HepG2 (cell line): ENCODE measurements around the gene KBTBD13. TPM values are rescaled to one million over a fixed set of nuclear protein-coding genes. Genes with fewer than 3 reads are reported as not detected.

Source experiments
- ATAC-seq: fragments of 200-7000 bp; cut with Tn5 transposase; 3 replicates; pipeline ENCODE4 v1.9.1; 2020; ENCODE audit warnings: mild to moderate bottlenecking, moderate library complexity
- BruUV-seq: library from RNA; stranded (reverse); fragments of 400-500 nt; replicated peaks from 2 replicates; lab custom pipeline; 2021; lab: Mats Ljungman, UMichigan
- CTCF ChIA-PET: fragments of 300-600 bp; formaldehyde crosslinking; extraction: SDS; loops from one replicate; lab custom pipeline; 2021; ENCODE audit warnings: low total read pairs, inconsistent platforms, low intra/inter-chr PET ratio; lab: Yijun Ruan, JAX
- POLR2A ChIA-PET: fragments of 350-600 bp; sonication (Branson Sonifier 250); formaldehyde crosslinking; loops from one replicate; lab custom pipeline; 2020; ENCODE audit warnings: antibody characterized with exemption, inconsistent platforms; lab: Yijun Ruan, JAX
- DNase-seq: peaks from one replicate; pipeline ENCODE4 v3.0.0-alpha.2; 2015; ENCODE audit warnings: low spot score
- FAIRE-seq: peaks from 3 replicates; lab custom pipeline; 2011; peaks lifted over from hg19 to GRCh38; lab: Jason Lieb, UNC
- H2AFZ ChIP-seq: one replicate; pipeline ENCODE4 v1.6.1; 2011; ENCODE audit warnings: low read length, inconsistent platforms
- H3K27ac ChIP-seq: fragments of 300-600 bp; 3 replicates; pipeline ENCODE4 v1.8.0; 2011; ENCODE audit warnings: mixed run types, mild to moderate bottlenecking, mixed read lengths, low read length, inconsistent platforms; ENCODE audit not compliant: insufficient read depth; ENCODE audit errors: extremely low read length
- H3K27me3 ChIP-seq, 2 experiments: fragments of 200-600 bp in 1 of 2; 2 replicates in 1 of 2; 3 replicates in 1 of 2; pipeline versions ENCODE4 v1.6.0 to v1.8.0; 2011; ENCODE audit warnings: low read length in 2 of 2, mild to moderate bottlenecking in 2 of 2, moderate library complexity in 2 of 2, inconsistent platforms in 1 of 2; ENCODE audit not compliant: insufficient read depth in 2 of 2, control insufficient read depth in 1 of 2
- H3K36me3 ChIP-seq, 2 experiments: fragments of 200-600 bp in 1 of 2; replicated peaks in 1 of 2; 2 replicates in 1 of 2; 3 replicates in 1 of 2; pipeline versions ENCODE4 v1.5.1 to v1.8.0; 2011; ENCODE audit warnings: low read length in 2 of 2, inconsistent platforms in 1 of 2; ENCODE audit not compliant: insufficient read depth in 2 of 2, control insufficient read depth in 1 of 2
- H3K4me1 ChIP-seq: 2 replicates; pipeline ENCODE4 v1.5.1; 2012; ENCODE audit warnings: low read length, inconsistent platforms; ENCODE audit not compliant: insufficient read depth
- H3K4me2 ChIP-seq: 2 replicates; pipeline ENCODE4 v1.6.0; 2011; ENCODE audit warnings: low read depth, low read length, inconsistent platforms
- H3K4me3 ChIP-seq, 3 experiments: fragments of 200-600 bp in 1 of 3; sonication (generic), shearing (Covaris generic) in 1 of 3; replicated peaks in 1 of 3; 2 replicates each; pipeline ENCODE4 v1.5.1; 2011 to 2016; ENCODE audit warnings: low read length in 3 of 3, inconsistent platforms in 2 of 3, low read depth in 2 of 3, mild to moderate bottlenecking in 2 of 3, control low read depth in 1 of 3, mixed read lengths in 1 of 3; ENCODE audit not compliant: insufficient read depth in 1 of 3
- H3K79me2 ChIP-seq: one replicate; pipeline ENCODE4 v1.6.1; 2011; ENCODE audit warnings: low read length, inconsistent platforms; ENCODE audit not compliant: insufficient read depth
- H3K9ac ChIP-seq: 2 replicates; pipeline ENCODE4 v1.6.0; 2011; ENCODE audit warnings: mild to moderate bottlenecking, low read depth, low read length, inconsistent platforms; ENCODE audit not compliant: insufficient read depth
- H3K9me3 ChIP-seq: 2 replicates; pipeline ENCODE4 v1.5.1; 2012; ENCODE audit warnings: mild to moderate bottlenecking, low read length
- H4K20me1 ChIP-seq: 2 replicates; pipeline ENCODE4 v1.6.0; 2011; ENCODE audit warnings: inconsistent platforms, mild to moderate bottlenecking, low read length, moderate library complexity; ENCODE audit not compliant: insufficient read depth
- AGO1 ChIP-seq: fragments of 200-400 bp; formaldehyde crosslinking; IDR thresholded peaks from 2 replicates; pipeline ENCODE4 v1.6.1; 2017; ENCODE audit warnings: mild to moderate bottlenecking, low read depth, low read length, moderate library complexity; ENCODE audit not compliant: poor library complexity, severe bottlenecking
- ASH2L ChIP-seq: fragments of 300-600, 200-600 bp; sonication (generic); IDR thresholded peaks from 2 replicates; pipeline ENCODE4 v1.7.0; 2017; ENCODE audit warnings: low read depth, mild to moderate bottlenecking, moderate library complexity, mixed read lengths, low read length; ENCODE audit not compliant: insufficient read length
- CEBPG ChIP-seq: IDR thresholded peaks from 2 replicates; pipeline ENCODE4 v1.6.1; 2016
- ELF1 ChIP-seq: sonication (generic); formaldehyde crosslinking; IDR thresholded peaks from 2 replicates; pipeline ENCODE4 v1.4.0; 2020; ENCODE audit warnings: missing genetic modification reagents
- GZF1 ChIP-seq: sonication (generic); formaldehyde crosslinking; IDR thresholded peaks from 2 replicates; pipeline ENCODE4 v1.5.1; 2020; ENCODE audit warnings: mild to moderate bottlenecking, missing genetic modification reagents
- HNRNPH1 ChIP-seq: fragments of 200-400 bp; formaldehyde crosslinking; optimal IDR thresholded peaks from 2 replicates; pipeline ENCODE3; 2017; ENCODE audit warnings: mild to moderate bottlenecking, low read depth, low read length
- HNRNPL ChIP-seq: fragments of 200-400 bp; formaldehyde crosslinking; IDR thresholded peaks from 2 replicates; pipeline ENCODE4 v1.6.1; 2017; ENCODE audit warnings: mild to moderate bottlenecking, low read depth, low read length
- HOXA9 ChIP-seq: sonication (generic); formaldehyde crosslinking; IDR thresholded peaks from 2 replicates; pipeline ENCODE4 v1.8.1; 2022; ENCODE audit warnings: missing genetic modification reagents, mild to moderate bottlenecking, moderate library complexity, borderline replicate concordance
- RBM22 ChIP-seq: fragments of 200-400 bp; formaldehyde crosslinking; optimal IDR thresholded peaks from 2 replicates; pipeline ENCODE3; 2017; ENCODE audit warnings: mild to moderate bottlenecking, low read length, moderate library complexity
- SOX13 ChIP-seq, 3 experiments: fragments of 450-650 bp in 1 of 3; sonication (generic) in 1 of 3; formaldehyde crosslinking in 1 of 3; IDR thresholded peaks in 2 of 3; conservative IDR thresholded peaks in 1 of 3; 2 replicates each; pipeline versions ENCODE4 v1.5.0 to v1.6.1; 2016 to 2020; ENCODE audit warnings: antibody characterized with exemption in 1 of 3, mild to moderate bottlenecking in 1 of 3, missing compliant biosample characterization in 1 of 3, missing genetic modification reagents in 1 of 3, moderate library complexity in 1 of 3
- THAP9 ChIP-seq: sonication (generic); formaldehyde crosslinking; IDR thresholded peaks from 2 replicates; pipeline ENCODE4; 2020; ENCODE audit warnings: missing genetic modification reagents, mild to moderate bottlenecking, borderline replicate concordance
- ZBTB38 ChIP-seq: sonication (generic); formaldehyde crosslinking; IDR thresholded peaks from 2 replicates; pipeline ENCODE4 v1.5.1; 2020; ENCODE audit warnings: mild to moderate bottlenecking, missing genetic modification reagents
- ZBTB42 ChIP-seq: sonication (generic); formaldehyde crosslinking; IDR thresholded peaks from 2 replicates; pipeline ENCODE4 v1.5.0; 2020; ENCODE audit warnings: mild to moderate bottlenecking, missing genetic modification reagents
- ZFY ChIP-seq: sonication (generic); formaldehyde crosslinking; IDR thresholded peaks from 2 replicates; pipeline ENCODE4 v1.4.0; 2020; ENCODE audit warnings: missing genetic modification reagents
- ZNF230 ChIP-seq: sonication (generic); formaldehyde crosslinking; IDR thresholded peaks from 2 replicates; pipeline ENCODE4 v1.4.0; 2020; ENCODE audit warnings: mild to moderate bottlenecking, missing genetic modification reagents
- ZNF256 ChIP-seq: sonication (generic); formaldehyde crosslinking; conservative IDR thresholded peaks from 2 replicates; pipeline ENCODE4 v1.4.0; 2020; ENCODE audit warnings: missing genetic modification reagents
- ZNF598 ChIP-seq: sonication (generic); formaldehyde crosslinking; IDR thresholded peaks from 2 replicates; pipeline ENCODE4 v1.5.1; 2020; ENCODE audit warnings: mild to moderate bottlenecking, missing genetic modification reagents, borderline replicate concordance
- WGBS: methylation state at CpG from one replicate; pipeline ENCODE4 v1.1.6; 2017; ENCODE audit warnings: low lambda C conversion rate; 5-methylcytosine and 5-hydroxymethylcytosine counted together
- in situ Hi-C: cut with HindIII; loops from 2 replicates; pipeline ENCODE4 v1.10.0; 2017; ENCODE audit warnings: low pct_unique_long_range_greater_than_20kb; ENCODE audit not compliant: extremely low pct_ligation_motif_present
- intact Hi-C: fragments of 100-400 bp; cut with micrococcal nuclease; formaldehyde crosslinking; loops from one replicate; pipeline ENCODE4 v1.10.0; 2022; ENCODE audit not compliant: unreplicated experiment
- polyA plus RNA-seq, 8 experiments: library from polyadenylated mRNA; depleted of rRNA in 3 of 8; stranded (reverse) in 7 of 8; unstranded in 1 of 8; fragments of >200 nt; fragmentation: Illumina TruSeq in 4 of 8; extraction: Trizol in 4 of 8; gene quantifications; 2 replicates each; pipeline versions ENCODE4 v1.2.1 to v1.2.3, GENCODE V29; 2011 to 2016; ENCODE audit warnings: low read depth in 4 of 8, missing spikeins in 1 of 8, mixed read lengths in 1 of 8; ENCODE audit not compliant: insufficient read depth in 1 of 8
- total RNA-seq, 5 experiments: library from RNA; depleted of rRNA; stranded (reverse); fragments of >200 nt; fragmentation: Illumina TruSeq; extraction: Trizol; gene quantifications; 2 replicates each; pipeline ENCODE4 v1.2.3, GENCODE V29; 2016; ENCODE audit warnings: low read depth in 1 of 5
- TF ChIP-seq, protein P1 (sequence below): IDR thresholded peaks from 2 replicates; pipeline ENCODE4 v1.6.1; 2016; ENCODE audit warnings: missing genetic modification reagents, missing compliant biosample characterization
- TF ChIP-seq, protein P2 (sequence below): sonication (generic); formaldehyde crosslinking; IDR thresholded peaks from 2 replicates; pipeline ENCODE4 v1.8.0; 2022; ENCODE audit warnings: mild to moderate bottlenecking, missing genetic modification reagents, borderline replicate concordance

KBTBD13 gene
- total and polyA plus RNA-seq, 2 of the 13 experiments (the other 11 are each of a cell fraction or from before 2014, with no cell fraction given): not detected

DNA sequence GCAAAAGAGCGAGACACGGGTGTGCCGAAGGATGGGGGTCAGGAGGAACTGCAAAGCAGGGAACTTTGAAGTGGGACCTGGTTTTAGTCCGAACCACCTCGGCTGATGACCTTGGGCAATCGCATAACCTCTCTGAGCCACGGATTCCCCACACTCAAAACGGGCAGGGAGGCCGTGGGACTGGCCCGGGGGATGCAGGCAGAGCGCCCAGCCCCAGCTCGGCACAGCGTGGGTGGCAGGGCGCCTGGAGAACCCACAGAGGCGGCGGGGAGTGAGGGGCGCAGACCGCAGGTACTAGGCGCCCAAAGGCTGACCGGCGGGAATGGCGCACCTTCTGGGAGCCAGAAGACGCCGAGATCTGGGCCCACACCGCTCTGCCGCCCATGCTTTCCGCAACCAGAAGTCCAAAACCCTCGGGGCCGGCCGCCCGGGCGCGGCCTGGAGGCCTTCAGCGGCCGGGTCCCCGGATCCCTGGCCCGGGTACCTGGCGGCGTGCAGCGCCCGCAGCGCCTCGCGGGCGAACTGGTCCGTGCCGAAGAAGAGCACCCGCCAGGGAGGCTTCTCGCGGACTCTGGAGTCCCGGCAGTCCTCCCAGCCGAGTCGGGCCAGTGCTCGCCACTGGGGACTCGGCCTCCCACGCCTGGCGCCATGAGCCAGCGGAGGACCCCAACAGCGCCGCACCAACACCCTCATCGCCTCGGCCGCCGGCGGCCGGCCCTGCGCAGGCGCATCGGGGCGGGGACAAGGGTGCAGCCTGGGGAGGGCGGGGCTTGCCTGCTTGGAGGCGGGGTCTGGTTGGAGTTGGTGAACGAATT lies 47.4 kb upstream of the KBTBD13 start, which contains the start of gene MTFMT:
Gene MTFMT (minus strand): TSS at position 719 of the 815 bp plus-strand sequence. CDS start 26 bp downstream, at position 693.
- no peaks in the 10 kb centered on the region; a peak in 1 of 5 replicates for H3K27me3 ChIP-seq
- no TSS peak for BruUV-seq
- DNase-seq (peak; percentile 68), ATAC-seq (peak; percentile 73), FAIRE-seq (no peak)
- no peaks in the 10 kb centered on the region for H3K9me3 ChIP-seq
- CTCF ChIA-PET: interaction anchor here (0.9 kb wide), 1 partner anchor 25 kb away, joined by 3 read pairs; no protein-coding TSS in a partner anchor
- H3K4me3 ChIP-seq: peak within 1 kb of the TSS; percentile 89 to 97 (median 95)
- peak within 1 kb of the TSS; percentile 66 for H3K27ac ChIP-seq
- no peaks in the 10 kb centered on the region for H4K20me1 ChIP-seq
- peak within 1 kb of the TSS; percentile 85 for H3K4me2 ChIP-seq
- intact Hi-C loops: no loop called here
- H3K9ac ChIP-seq: peak within 1 kb of the TSS; percentile 87
- H3K36me3 ChIP-seq: peaks cover 5 to 18% of the 10 kb centered on the region in 2 experiments; a peak in 3 of 5 replicates
- peaks cover 52% of the 10 kb centered on the region for H3K4me1 ChIP-seq
- H2AFZ ChIP-seq: no peak within 1 kb of the TSS
- WGBS: 2% methylated on average over 6 of the region's 73 CpGs
- in situ Hi-C loops: no loop called here
- H3K79me2 ChIP-seq: peaks cover 15% of the 10 kb centered on the region
- POLR2A ChIA-PET: no interaction called here
- TF ChIP-seq SOX13 (IDR thresholded peaks at IDR 0.05): no peak
- TF ChIP-seq SOX13 (CRISPR knock-in tag; conservative IDR thresholded peaks at IDR 0.05 in 1 of 2, IDR thresholded peaks at IDR 0.05 in 1 of 2): 0 out of 4 replicates have a peak, but pooled peaks of 1 of the 2 experiments have one; percentile 7
- TF ChIP-seq, protein P1, sequence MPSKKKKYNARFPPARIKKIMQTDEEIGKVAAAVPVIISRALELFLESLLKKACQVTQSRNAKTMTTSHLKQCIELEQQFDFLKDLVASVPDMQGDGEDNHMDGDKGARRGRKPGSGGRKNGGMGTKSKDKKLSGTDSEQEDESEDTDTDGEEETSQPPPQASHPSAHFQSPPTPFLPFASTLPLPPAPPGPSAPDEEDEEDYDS: peak; percentile 76
- no peak for TF ChIP-seq ZNF598 (CRISPR knock-in tag)
- no peak for TF ChIP-seq ELF1
- peak; percentile 40 for TF ChIP-seq AGO1
- TF ChIP-seq, protein P2, sequence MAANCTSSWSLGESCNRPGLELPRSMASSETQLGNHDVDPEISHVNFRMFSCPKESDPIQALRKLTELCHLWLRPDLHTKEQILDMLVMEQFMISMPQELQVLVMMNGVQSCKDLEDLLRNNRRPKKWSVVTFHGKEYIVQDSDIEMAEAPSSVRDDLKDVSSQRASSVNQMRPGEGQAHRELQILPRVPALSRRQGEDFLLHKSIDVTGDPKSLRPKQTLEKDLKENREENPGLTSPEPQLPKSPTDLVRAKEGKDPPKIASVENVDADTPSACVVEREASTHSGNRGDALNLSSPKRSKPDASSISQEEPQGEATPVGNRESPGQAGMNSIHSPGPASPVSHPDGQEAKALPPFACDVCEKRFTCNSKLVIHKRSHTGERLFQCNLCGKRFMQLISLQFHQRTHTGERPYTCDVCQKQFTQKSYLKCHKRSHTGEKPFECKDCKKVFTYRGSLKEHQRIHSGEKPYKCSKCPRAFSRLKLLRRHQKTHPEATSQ (CRISPR knock-in tag): no peak
- no peak for TF ChIP-seq RBM22
- TF ChIP-seq ZBTB38 (CRISPR knock-in tag): no peak; the same call in 1 of the 2 replicates
- TF ChIP-seq ZFY (CRISPR knock-in tag): peak; percentile 94
- 0 out of 2 replicates have a peak, but pooled peaks have one; percentile 47 for TF ChIP-seq ZNF230 (CRISPR knock-in tag)
- peak; percentile 82 for TF ChIP-seq ASH2L
- TF ChIP-seq CEBPG (CRISPR knock-in tag): no peak
- TF ChIP-seq HOXA9 (CRISPR knock-in tag): no peak
- TF ChIP-seq THAP9 (CRISPR knock-in tag): no peak
- TF ChIP-seq ZNF256 (CRISPR knock-in tag): no peak
- TF ChIP-seq HNRNPH1: no peak
- no peak for TF ChIP-seq GZF1
- no peak for TF ChIP-seq ZBTB42 (CRISPR knock-in tag)
- no peak for TF ChIP-seq HNRNPL
